Activated CD4-positive, alpha-beta T cell treated with anti-CD3 and anti-CD28 coated beads, Interleukin-2, amount 50 U/mL, for 24 hours (primary cell): ENCODE measurements around the gene KRTAP5-10.
"Not testable (repeated sequence)": the region's sequence is repeated elsewhere in the genome, so short reads cannot be mapped to it uniquely, and the experiment has no call there.

Source experiments
- DNase-seq, 2 donors: peaks; one replicate each; pipeline ENCODE4 v3.0.0-alpha.2; 2020; ENCODE audit warnings: low read depth in 1 of 2, low spot score in 1 of 2

The KRTAP5-10 gene

GRCh38 chr11:71607520-71608216 is 42.3 kb downstream of the KRTAP5-10 start:
- DNase-seq: not testable (repeated sequence)

DNA sequence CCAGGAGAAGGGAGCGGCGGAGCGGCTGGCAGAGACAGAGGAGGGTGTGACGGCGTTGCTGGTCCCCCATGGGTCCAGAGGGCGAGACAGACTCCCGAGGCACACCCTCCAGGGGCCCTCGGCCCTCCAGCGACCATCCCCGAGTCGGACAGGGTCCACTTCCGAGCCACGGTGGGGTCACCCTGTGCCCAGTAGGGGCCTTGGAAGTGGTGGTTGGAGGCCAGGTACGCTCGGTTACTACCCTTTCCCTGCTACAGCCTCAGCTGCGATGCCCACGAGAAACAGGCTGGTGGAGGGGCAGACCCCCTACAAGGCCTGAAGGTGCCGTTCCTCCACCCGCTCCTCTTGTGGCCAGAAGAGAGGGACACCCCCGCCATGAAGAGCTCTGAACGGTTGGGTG is 42.9 kb downstream of the KRTAP5-10 start:
- DNase-seq: not testable (repeated sequence)

- not testable (repeated sequence) for DNase-seq
Observed at GRCh38 chr11:71611218-71611910, 46.0 kb downstream of the KRTAP5-10 start.

GRCh38 chr11:71613931-71614330 is 48.6 kb downstream of the KRTAP5-10 start:
- not testable (repeated sequence) for DNase-seq

GRCh38 chr11:71614366-71614917 is 49.1 kb downstream of the KRTAP5-10 start:
- DNase-seq: not testable (repeated sequence)

DNA sequence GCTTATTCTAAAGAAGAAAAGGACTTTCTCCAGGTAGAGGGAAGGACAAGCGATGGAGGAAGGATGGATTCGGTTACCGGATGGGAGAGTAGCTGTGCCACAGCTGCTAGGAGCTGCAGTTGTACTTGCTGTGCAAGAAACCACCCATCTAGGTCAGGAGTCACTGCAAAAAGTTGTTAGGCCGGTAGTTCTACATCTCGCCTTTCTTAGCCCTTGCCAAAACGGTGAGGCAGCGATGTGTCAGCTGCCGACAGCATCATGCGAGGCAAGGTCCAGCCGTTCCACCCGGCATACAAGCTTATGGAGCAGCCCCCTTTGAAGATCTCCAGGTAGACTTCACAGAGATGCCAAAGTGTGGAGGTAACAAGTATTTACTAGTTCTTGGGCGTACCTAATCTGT is 49.6 kb downstream of the KRTAP5-10 start:
- DNase-seq: not testable (repeated sequence)
